ENCODE measurements around the gene SPATA9. TPM values are rescaled to one million over a fixed set of nuclear protein-coding genes. Genes with fewer than 3 reads are reported as not detected.

Gene SPATA9
- total and polyA plus RNA-seq, 2 of the 13 experiments (the other 11 are each of a cell fraction or from before 2014, with no cell fraction given) = not detected

- TF ChIP-seq SRSF9 (IDR thresholded peaks at IDR 0.05; ENCODE audit: borderline replicate concordance, insufficient read depth, low read depth, low read length, poor library complexity, severe bottlenecking) (no peak), NCOA1 (CRISPR knock-in tag; IDR thresholded peaks at IDR 0.05) (no peak), ZBTB26 (CRISPR knock-in tag; IDR thresholded peaks at IDR 0.05; ENCODE audit: borderline replicate concordance) (0 out of 2 replicates have a peak, but pooled peaks have one; percentile 51), ZNF138 (CRISPR knock-in tag; IDR thresholded peaks at IDR 0.05; ENCODE audit: low read depth) (peak; percentile 87), TAF1 (CRISPR knock-in tag; IDR thresholded peaks at IDR 0.05) (peak; percentile 59; the same call in 1 of the 2 replicates), ZBTB3 (CRISPR knock-in tag; IDR thresholded peaks at IDR 0.05; ENCODE audit: borderline replicate concordance, low read depth) (no peak), KLF16 (CRISPR knock-in tag; IDR thresholded peaks at IDR 0.05) (0 out of 4 replicates have a peak, but pooled peaks of 1 of the 2 experiments have one; percentile 42), STAT5B (CRISPR knock-in tag; IDR thresholded peaks at IDR 0.05) (no peak), HMG20A (CRISPR knock-in tag; IDR thresholded peaks at IDR 0.05; ENCODE audit: borderline replicate concordance) (no peak), SOX5 (CRISPR knock-in tag; IDR thresholded peaks at IDR 0.05; ENCODE audit: borderline replicate concordance) (peak; percentile 21; the same call in 1 of the 2 replicates), TARDBP (CRISPR knock-in tag; IDR thresholded peaks at IDR 0.05) (0 out of 2 replicates have a peak, but pooled peaks have one; percentile 20), ELK4 (CRISPR knock-in tag; IDR thresholded peaks at IDR 0.05; ENCODE audit: borderline replicate concordance) (no peak), ARID5B (CRISPR knock-in tag; IDR thresholded peaks at IDR 0.05) (no peak), ELF3 (CRISPR knock-in tag; IDR thresholded peaks at IDR 0.05) (peak; percentile 55; the same call in 1 of the 2 replicates), MAX (IDR thresholded peaks at IDR 0.05) (peak; percentile 76), ZNF782 (CRISPR knock-in tag; IDR thresholded peaks at IDR 0.05; ENCODE audit: borderline replicate concordance) (peak; percentile 41; the same call in 1 of the 2 replicates)
- TF ChIP-seq, protein P1, sequence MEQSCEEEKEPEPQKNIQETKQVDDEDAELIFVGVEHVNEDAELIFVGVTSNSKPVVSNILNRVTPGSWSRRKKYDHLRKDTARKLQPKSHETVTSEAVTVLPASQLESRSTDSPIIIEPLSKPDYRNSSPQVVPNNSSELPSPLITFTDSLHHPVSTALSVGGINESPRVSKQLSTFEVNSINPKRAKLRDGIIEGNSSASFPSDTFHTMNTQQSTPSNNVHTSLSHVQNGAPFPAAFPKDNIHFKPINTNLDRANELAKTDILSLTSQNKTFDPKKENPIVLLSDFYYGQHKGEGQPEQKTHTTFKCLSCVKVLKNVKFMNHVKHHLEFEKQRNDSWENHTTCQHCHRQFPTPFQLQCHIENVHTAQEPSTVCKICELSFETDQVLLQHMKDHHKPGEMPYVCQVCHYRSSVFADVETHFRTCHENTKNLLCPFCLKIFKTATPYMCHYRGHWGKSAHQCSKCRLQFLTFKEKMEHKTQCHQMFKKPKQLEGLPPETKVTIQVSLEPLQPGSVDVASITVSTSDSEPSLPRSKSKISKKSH (CRISPR knock-in tag; IDR thresholded peaks at IDR 0.05; ENCODE audit: borderline replicate concordance) = no peak
- TF ChIP-seq, protein P2, sequence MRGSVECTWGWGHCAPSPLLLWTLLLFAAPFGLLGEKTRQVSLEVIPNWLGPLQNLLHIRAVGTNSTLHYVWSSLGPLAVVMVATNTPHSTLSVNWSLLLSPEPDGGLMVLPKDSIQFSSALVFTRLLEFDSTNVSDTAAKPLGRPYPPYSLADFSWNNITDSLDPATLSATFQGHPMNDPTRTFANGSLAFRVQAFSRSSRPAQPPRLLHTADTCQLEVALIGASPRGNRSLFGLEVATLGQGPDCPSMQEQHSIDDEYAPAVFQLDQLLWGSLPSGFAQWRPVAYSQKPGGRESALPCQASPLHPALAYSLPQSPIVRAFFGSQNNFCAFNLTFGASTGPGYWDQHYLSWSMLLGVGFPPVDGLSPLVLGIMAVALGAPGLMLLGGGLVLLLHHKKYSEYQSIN (CRISPR knock-in tag; IDR thresholded peaks at IDR 0.05; ENCODE audit: borderline replicate concordance) = no peak
Observed at GRCh38 chr5:95731571-95732554, 49.1 kb upstream of the SPATA9 start (continued).
